Skeletal muscle satellite cell (primary cell): ENCODE data around the gene SLC15A5.

Experiments
- H3K27me3 ChIP-seq: 2 replicates; pipeline ENCODE4 v1.7.0; 2013; ENCODE audit warnings: low read length; ENCODE audit not compliant: control insufficient read depth, insufficient read depth
- H3K36me3 ChIP-seq: 2 replicates; pipeline ENCODE4 v1.7.0; 2013; ENCODE audit warnings: mild to moderate bottlenecking, control low read depth, low read length; ENCODE audit not compliant: insufficient read depth
- H3K4me1 ChIP-seq: 2 replicates; pipeline ENCODE4 v1.7.0; 2013; ENCODE audit warnings: low read length; ENCODE audit not compliant: control insufficient read depth, insufficient read depth
- H3K4me2 ChIP-seq: 2 replicates; pipeline ENCODE4 v1.7.0; 2013; ENCODE audit warnings: mild to moderate bottlenecking, low read length
- H3K4me3 ChIP-seq: 2 replicates; pipeline ENCODE4 v1.7.0; 2013; ENCODE audit warnings: low read length
- H3K9ac ChIP-seq: 2 replicates; pipeline ENCODE4 v1.7.0; 2013; ENCODE audit warnings: mild to moderate bottlenecking, low read depth, low read length, moderate library complexity
- H3K9me3 ChIP-seq: replicated peaks from 2 replicates; pipeline ENCODE4 v1.7.0; 2013; ENCODE audit warnings: mild to moderate bottlenecking, control low read depth, low read length

Gene SLC15A5

DNA sequence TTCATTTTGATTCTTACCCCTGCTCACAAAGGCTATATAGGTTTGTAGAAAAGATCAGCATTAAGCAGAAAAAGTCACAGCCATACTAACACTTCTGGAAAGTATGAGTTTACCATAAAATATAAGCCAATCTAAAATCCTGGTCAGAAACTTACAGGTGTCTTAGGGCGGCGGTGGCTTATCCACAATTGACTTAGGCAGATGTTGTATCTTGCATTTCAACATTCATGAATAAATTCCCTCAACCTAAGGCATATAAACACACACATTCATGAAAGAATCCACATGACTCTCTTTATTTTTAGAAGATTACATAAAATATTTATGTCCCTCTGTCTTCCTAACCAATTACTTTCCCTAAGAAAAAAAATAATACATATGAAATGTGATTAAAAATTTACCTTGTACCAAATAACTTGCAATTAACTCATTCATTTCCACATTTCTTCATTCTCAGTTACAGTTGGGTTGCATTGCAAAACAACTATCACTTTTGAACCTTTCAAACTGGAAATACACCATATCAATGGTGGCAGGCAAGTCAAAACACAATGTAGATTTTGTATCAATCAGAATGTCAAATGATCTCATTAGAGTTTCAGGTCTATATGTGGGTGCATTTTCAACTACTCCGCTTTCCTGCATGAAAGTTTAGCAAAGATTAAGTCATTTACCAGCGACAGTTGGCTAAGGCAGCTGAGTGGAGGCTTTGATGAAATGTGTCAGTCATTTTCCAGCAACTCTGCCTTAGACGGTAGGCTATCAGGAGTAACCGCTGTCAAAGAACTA lies 124.4 kb downstream of the SLC15A5 start:
- H3K4me1 ChIP-seq = no peaks in the 10 kb centered on the region
- H3K9ac ChIP-seq = no peak overlapping the region
- H3K36me3 ChIP-seq = no peaks in the 10 kb centered on the region
- H3K9me3 ChIP-seq = no peaks in the 10 kb centered on the region
- peaks cover 3% of the 10 kb centered on the region for H3K27me3 ChIP-seq
- no peak overlapping the region for H3K4me3 ChIP-seq
- H3K4me2 ChIP-seq = no peak overlapping the region

DNA sequence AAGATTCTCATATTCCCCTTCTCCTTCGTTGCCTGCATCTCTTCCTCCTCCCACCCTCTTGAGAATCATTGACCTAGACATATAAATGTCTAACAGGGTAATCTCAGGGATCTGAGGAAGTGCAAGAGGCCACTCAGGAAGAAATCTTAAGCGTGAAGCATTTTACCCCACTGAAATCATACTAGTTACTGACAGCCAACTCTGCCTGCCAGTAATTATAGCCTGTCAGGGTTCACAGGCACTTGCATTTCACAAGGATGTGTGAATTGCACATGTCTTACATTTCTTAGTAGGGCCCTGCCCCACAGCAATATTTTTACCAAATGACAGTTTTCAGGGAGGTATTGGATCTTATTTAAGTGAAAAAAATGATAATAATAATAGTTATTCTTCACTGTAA lies 127.2 kb downstream of the SLC15A5 start:
- H3K4me2 ChIP-seq = no peak overlapping the region
- H3K9me3 ChIP-seq = no peaks in the 10 kb centered on the region
- H3K4me3 ChIP-seq = no peak overlapping the region
- H3K4me1 ChIP-seq = no peaks in the 10 kb centered on the region
- H3K27me3 ChIP-seq = peaks cover 6% of the 10 kb centered on the region
- H3K36me3 ChIP-seq = no peaks in the 10 kb centered on the region
- H3K9ac ChIP-seq = no peak overlapping the region

DNA sequence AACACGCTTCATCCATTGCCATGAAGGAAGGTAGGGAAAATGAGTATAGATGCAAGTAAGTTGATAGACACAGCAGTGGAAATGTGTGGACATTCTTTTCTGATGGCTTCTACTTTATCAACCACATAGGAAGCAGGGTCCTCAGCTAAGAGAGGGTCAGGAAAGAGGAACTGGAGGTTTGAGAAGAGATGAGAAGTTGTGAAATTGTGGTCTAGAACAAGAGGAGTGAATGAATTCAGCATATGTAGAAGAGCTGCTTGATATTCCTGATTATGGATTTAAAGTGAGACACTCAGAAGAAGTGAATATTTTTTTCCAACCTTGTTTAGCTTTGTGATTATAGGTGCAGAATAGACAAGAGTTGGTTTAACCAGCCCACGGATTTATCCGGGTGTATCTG lies 128.5 kb downstream of the SLC15A5 start:
- peaks cover 6% of the 10 kb centered on the region for H3K27me3 ChIP-seq
- H3K9me3 ChIP-seq = no peaks in the 10 kb centered on the region
- H3K9ac ChIP-seq = no peak overlapping the region
- H3K4me2 ChIP-seq = no peak overlapping the region
- no peaks in the 10 kb centered on the region for H3K4me1 ChIP-seq
- H3K36me3 ChIP-seq = no peaks in the 10 kb centered on the region
- no peak overlapping the region for H3K4me3 ChIP-seq
